ENCODE results near the gene INPP4B. TPM values are rescaled to one million over a fixed set of nuclear protein-coding genes. Genes with fewer than 3 reads are reported as not detected.

The INPP4B gene
- total RNA-seq, 1 donor from 2014 or later, result 39.4 TPM

- DNase-seq, result no peak
Observed at GRCh38 chr4:142202404-142203332, 643.4 kb downstream of the INPP4B start.

GRCh38 chr4:142201041-142201440 lies 645.1 kb downstream of the INPP4B start:
- no peak for DNase-seq

- no peak for DNase-seq
Observed at GRCh38 chr4:142194905-142195304, 651.2 kb downstream of the INPP4B start.

- no peak for DNase-seq
Observed at GRCh38 chr4:142191901-142192300, 654.2 kb downstream of the INPP4B start.

DNA sequence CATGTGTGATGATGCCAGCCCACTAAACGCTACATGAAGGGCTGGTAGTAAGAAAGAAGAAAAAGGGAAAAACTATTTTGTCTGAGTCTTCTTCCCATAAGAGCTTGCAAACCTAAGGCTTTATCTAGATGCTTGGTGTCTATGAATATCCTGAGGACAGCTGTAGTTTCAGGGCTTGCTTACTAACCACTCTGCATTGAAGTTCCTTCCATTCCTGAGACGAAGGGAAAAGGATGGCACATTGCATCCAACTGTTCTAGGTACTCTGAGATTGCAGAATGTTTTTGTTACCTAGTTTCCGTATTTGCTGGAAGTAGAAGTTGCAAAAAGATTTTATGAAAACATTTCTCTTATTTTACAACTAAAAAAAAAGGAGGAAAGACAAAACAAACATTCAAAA lies 665.1 kb downstream of the INPP4B start:
- DNase-seq, result peak; percentile 35

DNA sequence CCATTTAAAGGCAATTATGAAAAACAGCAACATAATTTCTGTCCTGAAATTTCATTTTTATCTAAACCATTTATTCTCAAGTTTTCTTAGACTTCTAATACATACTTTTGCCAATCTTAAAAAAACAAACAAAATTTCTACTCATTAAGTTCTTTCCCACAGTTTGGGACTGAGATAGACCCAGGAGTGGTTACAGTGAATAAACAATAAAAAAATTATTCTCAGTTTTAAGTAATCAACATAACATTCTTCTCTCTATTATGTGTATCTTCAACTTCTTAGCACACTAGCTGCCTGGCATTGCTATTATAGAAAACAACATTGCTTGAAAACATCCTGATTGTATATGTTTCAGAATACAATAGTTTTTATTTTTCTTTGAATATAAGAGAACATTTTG lies 676.9 kb downstream of the INPP4B start:
- no peak for DNase-seq

DNA sequence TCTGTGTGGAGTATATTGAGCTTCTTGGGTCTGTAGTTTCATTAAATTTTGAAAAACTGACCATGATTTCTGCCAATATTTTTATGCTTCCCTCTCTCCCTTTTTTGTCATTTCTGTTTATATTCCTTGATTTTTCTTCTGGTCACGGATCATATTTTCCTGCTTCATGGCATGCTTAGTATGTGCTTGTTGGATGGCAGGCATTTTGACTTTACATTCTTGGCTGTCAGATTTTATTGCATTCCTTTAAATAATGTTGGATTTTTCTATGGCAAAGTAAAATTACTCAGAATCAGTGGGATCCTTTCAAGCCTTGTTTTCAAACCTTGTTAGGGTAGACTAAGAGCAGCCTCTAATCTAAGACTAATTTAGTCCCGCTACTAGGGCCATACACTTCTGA lies 677.9 kb downstream of the INPP4B start:
- no peak for DNase-seq

DNA sequence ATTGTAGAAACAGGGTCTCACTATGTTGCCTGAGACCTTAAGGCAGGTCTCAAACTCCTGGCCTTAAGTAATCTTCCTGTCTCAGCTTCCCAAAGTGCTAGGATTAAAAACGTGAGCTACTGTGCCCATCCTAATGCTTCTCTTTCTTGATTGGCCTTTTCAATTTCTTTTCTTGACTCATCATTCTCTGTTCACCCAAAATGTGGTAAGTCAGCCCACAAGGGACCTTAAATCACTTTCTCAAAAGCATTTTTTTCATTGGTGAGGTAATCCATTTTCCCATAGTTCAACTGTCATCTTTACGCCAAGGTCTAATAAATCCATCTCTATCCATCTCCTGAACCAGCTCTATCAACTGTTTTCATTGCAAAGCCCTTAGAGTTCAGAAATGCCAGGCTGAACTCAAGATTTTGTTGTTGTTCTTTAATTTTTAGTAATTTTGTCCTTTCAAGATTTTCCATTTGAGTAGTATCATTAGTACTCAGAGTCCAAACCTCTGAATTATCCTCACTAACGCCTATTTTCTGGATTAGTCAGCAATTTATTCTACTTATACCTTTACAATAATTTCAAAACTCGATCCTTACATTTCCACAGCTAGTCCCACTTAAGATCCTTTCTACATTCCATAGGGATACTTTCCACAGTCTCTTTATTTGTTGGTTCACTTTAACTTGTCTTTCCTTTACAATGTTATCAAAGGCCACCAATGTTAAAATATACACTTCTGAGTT lies 681.2 kb downstream of the INPP4B start:
- no peak for DNase-seq

DNA sequence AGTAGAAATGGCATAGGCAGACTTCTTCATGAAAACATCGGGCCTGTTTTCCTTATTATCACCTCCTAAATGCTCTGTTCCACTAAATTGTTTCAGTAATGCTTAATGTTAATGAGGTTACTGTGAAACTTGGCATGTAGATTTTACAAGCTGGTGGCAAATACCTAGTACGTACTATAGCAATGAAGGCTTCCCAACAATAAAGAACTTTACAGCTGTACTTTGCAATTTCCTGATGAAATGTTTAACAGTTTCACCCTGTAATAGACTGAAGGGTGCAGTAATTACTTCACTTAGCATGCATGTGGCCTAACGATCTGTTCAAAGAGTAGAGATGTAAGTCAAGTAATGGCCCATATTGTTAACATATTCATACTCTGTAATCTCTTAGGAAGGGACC lies 685.0 kb downstream of the INPP4B start:
- DNase-seq, result no peak

GRCh38 chr4:142160509-142160908 lies 685.6 kb downstream of the INPP4B start:
- peak; percentile 13 for DNase-seq

DNA sequence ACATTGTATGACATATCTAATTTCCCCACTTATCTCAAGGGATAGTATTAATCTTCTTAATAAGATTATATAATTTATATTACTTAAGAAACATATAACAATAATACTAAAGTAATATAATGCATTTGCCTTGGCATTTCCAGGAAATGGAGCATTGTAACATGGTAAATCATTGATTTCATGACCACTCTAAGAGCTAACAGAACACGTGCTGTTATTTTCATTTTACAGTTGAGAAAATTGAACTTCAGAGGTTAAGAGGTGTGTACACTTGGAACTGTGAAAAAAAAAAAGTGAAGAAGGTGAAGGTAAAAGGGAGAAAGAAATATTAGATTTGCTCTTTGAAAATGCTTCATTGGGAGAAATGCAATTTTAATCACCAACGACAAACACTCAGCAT lies 687.1 kb downstream of the INPP4B start:
- no peak for DNase-seq

GRCh38 chr4:142156256-142156655 lies 689.8 kb downstream of the INPP4B start:
- DNase-seq, result peak; percentile 54

- DNase-seq, result peak; percentile 12
Observed at GRCh38 chr4:142155347-142155746, 690.8 kb downstream of the INPP4B start.

GRCh38 chr4:142150483-142150882 lies 695.6 kb downstream of the INPP4B start:
- DNase-seq, result no peak

DNA sequence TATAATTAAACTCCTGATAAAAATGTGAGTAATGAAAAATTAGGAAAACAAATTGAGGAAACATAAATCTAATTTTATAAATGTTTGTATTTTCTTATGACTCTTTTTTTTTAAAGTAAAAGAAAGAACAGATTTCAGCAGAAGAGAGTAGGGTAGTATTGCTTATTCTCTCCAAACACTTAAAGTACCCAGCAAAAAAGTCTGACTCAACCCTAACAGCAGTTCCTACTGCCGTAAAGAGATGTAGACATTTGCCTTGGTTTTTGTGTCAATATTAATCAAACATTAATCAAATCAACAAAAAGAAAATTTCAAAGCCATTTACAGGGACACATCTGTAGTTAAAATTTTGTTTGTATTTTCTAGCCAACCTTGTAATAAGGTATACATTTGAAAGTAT lies 701.3 kb downstream of the INPP4B start:
- no peak for DNase-seq

DNA sequence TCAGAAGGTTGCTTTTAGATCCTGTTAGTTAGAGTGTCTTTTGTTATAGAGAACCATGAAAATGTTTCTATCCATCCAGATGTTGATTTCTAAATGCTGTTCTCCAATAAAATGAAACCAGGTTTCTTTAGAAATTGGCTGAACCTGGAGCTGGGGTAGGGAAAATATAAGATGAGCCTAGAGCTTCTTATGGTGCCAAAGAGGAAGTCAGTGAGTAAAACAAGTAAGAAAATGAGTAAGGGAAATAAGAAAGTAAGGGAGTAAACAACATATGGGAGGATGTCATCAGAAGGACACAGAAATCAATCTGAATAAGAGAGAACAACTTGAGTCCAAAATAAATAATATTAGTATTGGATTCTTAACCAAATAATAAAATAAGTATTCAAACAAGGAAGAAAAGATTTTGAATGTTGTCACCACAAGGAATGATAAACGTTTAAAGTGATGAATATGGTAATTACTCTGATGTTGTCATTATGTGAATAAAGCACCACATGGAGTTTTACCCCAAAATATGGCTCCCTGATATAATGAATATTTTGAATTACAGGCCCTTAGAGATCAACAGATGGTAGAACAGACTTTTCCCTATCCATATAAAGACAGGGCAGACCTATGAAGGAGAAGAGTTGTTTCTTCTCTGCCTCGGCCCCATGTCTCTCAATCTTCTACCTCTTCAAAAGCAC lies 703.6 kb downstream of the INPP4B start:
- no peak for DNase-seq

- DNase-seq, result no peak
Observed at GRCh38 chr4:142141224-142141623, 704.9 kb downstream of the INPP4B start.

GRCh38 chr4:142130666-142131065 lies 715.4 kb downstream of the INPP4B start:
- peak; percentile 27 for DNase-seq

DNA sequence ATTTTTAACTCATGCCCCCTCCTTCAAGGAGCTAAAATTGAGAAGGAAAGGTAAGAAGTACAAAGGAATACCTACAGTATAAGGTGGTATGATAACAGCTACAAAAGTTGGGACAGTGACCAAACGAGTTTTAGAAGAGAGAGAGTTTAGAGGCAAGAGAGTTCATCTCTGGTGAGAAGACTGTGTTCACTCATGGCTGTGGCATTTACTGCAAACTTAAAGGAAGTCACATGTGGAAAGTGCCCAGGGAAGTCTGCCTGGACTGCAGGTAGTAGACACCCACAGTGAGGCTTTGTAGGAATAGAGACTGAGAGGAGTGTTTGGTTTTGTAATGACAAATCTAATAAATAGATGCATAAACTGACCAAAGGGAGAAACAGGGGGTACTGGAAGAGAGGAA lies 716.2 kb downstream of the INPP4B start:
- no peak for DNase-seq

DNA sequence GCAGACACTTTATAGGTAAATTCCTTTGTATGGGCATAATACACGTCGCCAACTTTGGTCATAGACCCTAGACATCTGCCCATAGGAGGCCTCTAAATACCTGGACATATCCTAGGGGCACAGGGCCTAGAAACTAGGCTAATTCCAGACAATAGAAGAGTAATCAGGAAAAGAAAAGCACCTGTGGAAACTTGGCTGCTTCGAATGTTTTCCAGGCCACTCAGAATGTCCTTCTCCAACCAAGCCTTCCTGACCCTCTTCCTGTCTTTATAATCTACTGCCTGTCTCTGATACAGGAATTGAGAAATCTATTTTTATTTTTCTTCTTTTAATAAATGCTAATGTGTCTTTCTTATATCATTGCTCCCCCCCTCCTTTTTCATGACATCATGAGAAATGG lies 716.6 kb downstream of the INPP4B start:
- no peak for DNase-seq

- peak; percentile 51 for DNase-seq
Observed at GRCh38 chr4:142128529-142128928, 717.6 kb downstream of the INPP4B start.

DNA sequence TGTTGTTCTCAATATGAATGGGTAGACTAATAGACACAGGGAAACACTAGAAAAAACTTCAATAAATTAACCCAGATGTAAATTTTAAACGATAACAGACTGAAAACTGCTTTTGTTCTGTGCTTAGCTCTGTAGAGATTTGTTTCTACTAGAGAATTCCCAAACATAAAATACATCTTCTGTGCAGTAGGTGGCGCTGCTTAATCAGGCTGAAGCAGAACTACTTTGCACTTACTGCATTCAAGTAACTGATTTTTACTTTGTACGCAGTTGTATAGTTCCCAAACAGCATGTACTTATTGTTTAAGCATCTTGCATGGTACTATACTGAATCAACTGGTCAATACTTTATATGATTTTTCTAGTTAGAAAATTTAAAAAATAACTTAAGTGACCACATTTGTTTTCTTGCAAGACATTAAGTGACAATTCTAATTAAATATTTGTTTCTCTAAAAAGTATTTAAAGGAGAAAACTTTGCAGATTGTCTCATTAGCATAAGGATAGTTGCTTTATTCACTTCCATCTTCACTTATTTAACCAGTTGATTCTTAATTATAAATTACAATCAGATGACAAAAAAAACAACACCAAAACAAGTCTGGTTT lies 719.1 kb downstream of the INPP4B start:
- peak; percentile 89 for DNase-seq

All from tongue (tissue), 2 donors.